H1 (cell line): ENCODE results near the gene MAP1A. TPM values are rescaled to one million over a fixed set of nuclear protein-coding genes. Genes with fewer than 3 reads are reported as not detected.

Experiments
- EP300 ChIP-seq, 2 experiments: IDR thresholded peaks; 1 replicate in 1 of 2; 2 replicates in 1 of 2; pipeline ENCODE4 v1.6.1; 2011 to 2012; ENCODE audit warnings: low read depth in 2 of 2, low read length in 2 of 2, mild to moderate bottlenecking in 2 of 2, borderline replicate concordance in 1 of 2, inconsistent platforms in 1 of 2, moderate library complexity in 1 of 2
- KDM1A ChIP-seq: fragments of 200-600, 300-600 bp; sonication (generic); IDR thresholded peaks from 2 replicates; pipeline ENCODE4 v1.7.1; 2016; ENCODE audit warnings: mild to moderate bottlenecking, low read length, borderline replicate concordance
- PHF8 ChIP-seq: fragments of 200-600 bp; sonication (generic); conservative IDR thresholded peaks from 2 replicates; pipeline ENCODE4 v1.7.1; 2012; ENCODE audit warnings: low read depth, mild to moderate bottlenecking, inconsistent platforms, low read length, moderate library complexity
- RNF2 ChIP-seq: fragments of 200-900, 300-1000 bp; sonication (generic); IDR thresholded peaks from 2 replicates; pipeline ENCODE4 v1.7.1; 2016; ENCODE audit warnings: borderline replicate concordance, low read depth, mild to moderate bottlenecking, antibody characterized with exemption, low read length; ENCODE audit not compliant: poor library complexity, severe bottlenecking; ENCODE audit errors: missing control alignments
- SIRT6 ChIP-seq: IDR thresholded peaks from one replicate; pipeline ENCODE4 v1.7.1; 2012; ENCODE audit warnings: low read length, inconsistent platforms
- SIX5 ChIP-seq: IDR thresholded peaks from 2 replicates; pipeline ENCODE4 v1.6.1; 2011; ENCODE audit warnings: mild to moderate bottlenecking, low read depth, low read length
- polyA plus RNA-seq, 7 experiments: library from polyadenylated mRNA; depleted of rRNA in 3 of 7; stranded (reverse) in 5 of 7; unstranded in 2 of 7; fragments of >200 nt in 5 of 7; fragments of 200-250 nt in 2 of 7; gene quantifications; 1 replicate in 5 of 7; 2 replicates in 1 of 7; 4 replicates in 1 of 7; pipeline versions ENCODE4 v1.2.1 to v1.2.3, GENCODE V29; 2011 to 2013; ENCODE audit warnings: missing spikeins in 2 of 7, mixed read lengths in 2 of 7
- total RNA-seq: library from RNA; stranded (reverse); fragmentation: NEBNext Ultra II Directional; extraction: Animal tissue kit (Norgen Biotek cat#: 25700); gene quantifications from 2 replicates; pipeline ENCODE4 v1.2.1, GENCODE V29; 2021

MAP1A gene
- total and polyA plus RNA-seq, 2 of the 8 experiments (the other 6 are each of a cell fraction or from before 2014, with no cell fraction given): 0.80 to 2.4 TPM

DNA sequence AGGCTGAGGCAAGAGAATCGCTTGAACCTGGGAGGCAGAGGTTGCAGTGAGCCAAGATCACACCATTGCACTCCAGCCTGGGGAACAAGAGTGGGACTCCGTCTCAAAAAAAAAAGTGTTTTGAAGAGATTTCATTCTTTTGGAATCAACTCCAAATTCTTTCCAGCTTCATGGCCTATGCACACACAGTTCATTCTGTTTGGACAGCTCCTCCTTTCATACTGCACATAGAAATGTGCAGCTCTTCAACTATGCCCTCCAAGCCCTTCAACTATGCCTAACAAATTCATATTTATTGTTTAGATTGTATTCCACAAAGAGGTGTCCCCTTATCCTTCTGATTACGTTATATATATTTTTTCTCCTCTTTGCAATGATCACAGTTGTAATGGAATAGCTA, 28.6 kb upstream of the MAP1A start (continued):
- TF ChIP-seq RNF2: no peak
- no peak for TF ChIP-seq PHF8
- no peak for TF ChIP-seq KDM1A
- no peak for TF ChIP-seq SIRT6
- no peak for TF ChIP-seq SIX5
- no peak for TF ChIP-seq EP300 (IDR thresholded peaks at IDR 0.05; ENCODE audit: borderline replicate concordance in 1 of 2, low read depth in 2 of 2, low read length in 2 of 2)
